K562 (cell line): Measurements from ENCODE around the gene CS. TPM values are rescaled to one million over a fixed set of nuclear protein-coding genes. Genes with fewer than 3 reads are reported as not detected.

ENCODE experiments used
- CBX2 ChIP-seq: fragments of 200-600 bp; sonication (generic); IDR thresholded peaks from one replicate; pipeline ENCODE4 v1.6.1; 2012; ENCODE audit warnings: mild to moderate bottlenecking, low read length, inconsistent platforms; ENCODE audit not compliant: insufficient read depth, poor library complexity, severe bottlenecking
- DPF2 ChIP-seq: fragments of 450-650 bp; IDR thresholded peaks from 2 replicates; pipeline ENCODE4 v1.6.1; 2016
- E4F1 ChIP-seq: fragments of 250-450 bp; sonication (Bioruptor Pico); IDR thresholded peaks from 2 replicates; pipeline ENCODE4 v1.5.0; 2021; ENCODE audit warnings: mild to moderate bottlenecking, borderline replicate concordance
- FOSL1 ChIP-seq: fragments of 200-800 bp; sonication (Bioruptor generic); conservative IDR thresholded peaks from 2 replicates; pipeline ENCODE4 v1.6.1; 2016; ENCODE audit warnings: missing genetic modification characterization, missing compliant biosample characterization
- HDAC2 ChIP-seq: fragments of 450-650 bp; IDR thresholded peaks from 2 replicates; pipeline ENCODE4 v1.6.1; 2016; ENCODE audit warnings: mild to moderate bottlenecking
- KDM2B ChIP-seq: fragments of 250-450 bp; sonication (Bioruptor Pico); IDR thresholded peaks from 2 replicates; pipeline ENCODE4 v1.8.0; 2021; ENCODE audit warnings: mild to moderate bottlenecking, moderate library complexity
- LEF1 ChIP-seq: fragments of 450-650 bp; IDR thresholded peaks from 2 replicates; pipeline ENCODE4 v1.6.1; 2016; ENCODE audit warnings: mild to moderate bottlenecking
- MCM3 ChIP-seq: fragments of 450-650 bp; IDR thresholded peaks from 2 replicates; pipeline ENCODE4 v1.6.1; 2016
- PRDM10 ChIP-seq: fragments of 450-650 bp; IDR thresholded peaks from 2 replicates; pipeline ENCODE4 v1.6.1; 2018; ENCODE audit not compliant: partially characterized antibody
- RUNX1 ChIP-seq: sonication (generic); IDR thresholded peaks from 2 replicates; pipeline ENCODE4 v1.6.1; 2016; ENCODE audit warnings: antibody characterized with exemption, low read depth
- TCF7L2 ChIP-seq: fragments of 150-350 bp; IDR thresholded peaks from 2 replicates; pipeline ENCODE4 v1.6.1; 2016; ENCODE audit warnings: low read depth, mild to moderate bottlenecking, low read length, moderate library complexity
- ZNF407 ChIP-seq: fragments of 450-650 bp; IDR thresholded peaks from 2 replicates; pipeline ENCODE4 v1.6.1; 2016; ENCODE audit warnings: low read depth
- ZNF780A ChIP-seq: fragments of 250-450 bp; sonication (Bioruptor Pico); IDR thresholded peaks from 2 replicates; pipeline ENCODE4 v1.5.0; 2021; ENCODE audit warnings: mild to moderate bottlenecking
- polyA plus RNA-seq, 8 experiments: library from polyadenylated mRNA; depleted of rRNA in 4 of 8; stranded (reverse) in 5 of 8; unstranded in 3 of 8; fragments of >200 nt; fragmentation: Nextera tagmentation in 2 of 8; fragmentation: Illumina TruSeq in 1 of 8; extraction: Ambion mirVana in 2 of 8; extraction: Trizol in 1 of 8; gene quantifications; 2 replicates each; pipeline versions ENCODE4 v1.2.1 to v1.2.3, GENCODE V29; 2011 to 2014; ENCODE audit warnings: inconsistent platforms in 1 of 8, missing spikeins in 1 of 8
- total RNA-seq, 7 experiments: library from RNA; depleted of rRNA in 6 of 7; stranded (reverse); fragments of >200 nt in 6 of 7; fragmentation: Illumina TruSeq in 2 of 7; extraction: Trizol in 2 of 7; gene quantifications; 2 replicates each; pipeline versions ENCODE4 v1.2.1 to v1.2.3, GENCODE V29; 2011 to 2021; ENCODE audit warnings: low replicate concordance in 1 of 7

The CS gene
- total and polyA plus RNA-seq, 9 of the 15 experiments (the other 6 are each of a cell fraction or from before 2014, with no cell fraction given): 99.9 to 390 (median 149) TPM

GRCh38 chr12:56336361-56337167 is 36.4 kb upstream of the CS start (continued):
- no peak for TF ChIP-seq PRDM10
- TF ChIP-seq FOSL1: peak; percentile 46; the same call in 1 of the 2 replicates
- TF ChIP-seq HDAC2: peak; percentile 67
- peak; percentile 91 for TF ChIP-seq LEF1
- no peak for TF ChIP-seq ZNF407
- no peak for TF ChIP-seq RUNX1
- no peak for TF ChIP-seq TCF7L2
- no peak for TF ChIP-seq KDM2B (CRISPR knock-in tag)
- TF ChIP-seq MCM3: no peak
- TF ChIP-seq CBX2: no peak
- TF ChIP-seq ZNF780A: no peak
- peak; percentile 50 for TF ChIP-seq DPF2
- TF ChIP-seq E4F1: no peak
